RWPE2 (cell line): ENCODE results near the gene IL16.

ENCODE experiments used
- ATAC-seq: fragments of 200-7000 bp; cut with Tn5 transposase; 3 replicates; pipeline ENCODE4 v1.9.1; 2021; ENCODE audit warnings: low read depth
- DNase-seq: peaks from one replicate; pipeline ENCODE4 v3.0.0-alpha.2; 2020; ENCODE audit warnings: low spot score
- H3K27ac ChIP-seq: fragments of 450-650 bp; 2 replicates; pipeline ENCODE4 v1.5.1; 2017; ENCODE audit warnings: mild to moderate bottlenecking; ENCODE audit not compliant: poor library complexity, severe bottlenecking
- H3K27me3 ChIP-seq: fragments of 250-450 bp; sonication (Bioruptor Pico); 2 replicates; pipeline ENCODE4 v1.5.1; 2021; ENCODE audit warnings: mild to moderate bottlenecking, moderate library complexity; ENCODE audit not compliant: insufficient read depth, poor library complexity, severe bottlenecking
- H3K36me3 ChIP-seq: fragments of 250-450 bp; sonication (Bioruptor Pico); 2 replicates; pipeline ENCODE4 v1.5.1; 2020; ENCODE audit warnings: low read depth, mild to moderate bottlenecking, moderate library complexity
- H3K4me1 ChIP-seq: fragments of 250-450 bp; sonication (Bioruptor Pico); 2 replicates; pipeline ENCODE4 v1.5.1; 2021; ENCODE audit warnings: mild to moderate bottlenecking, moderate library complexity; ENCODE audit not compliant: insufficient read depth, poor library complexity, severe bottlenecking
- H3K4me3 ChIP-seq: fragments of 250-450 bp; sonication (Bioruptor Pico); 2 replicates; pipeline ENCODE4 v1.5.1; 2021; ENCODE audit warnings: mild to moderate bottlenecking, moderate library complexity; ENCODE audit not compliant: severe bottlenecking
- H3K9me3 ChIP-seq: fragments of 250-450 bp; sonication (Bioruptor Pico); 2 replicates; pipeline ENCODE4 v1.5.1; 2021; ENCODE audit warnings: mild to moderate bottlenecking, moderate library complexity; ENCODE audit not compliant: severe bottlenecking
- CTCF ChIP-seq: fragments of 450-650 bp; IDR thresholded peaks from one replicate; pipeline ENCODE4 v1.5.1; 2017; ENCODE audit warnings: mild to moderate bottlenecking, moderate library complexity; ENCODE audit not compliant: poor library complexity, severe bottlenecking

IL16 gene

DNA sequence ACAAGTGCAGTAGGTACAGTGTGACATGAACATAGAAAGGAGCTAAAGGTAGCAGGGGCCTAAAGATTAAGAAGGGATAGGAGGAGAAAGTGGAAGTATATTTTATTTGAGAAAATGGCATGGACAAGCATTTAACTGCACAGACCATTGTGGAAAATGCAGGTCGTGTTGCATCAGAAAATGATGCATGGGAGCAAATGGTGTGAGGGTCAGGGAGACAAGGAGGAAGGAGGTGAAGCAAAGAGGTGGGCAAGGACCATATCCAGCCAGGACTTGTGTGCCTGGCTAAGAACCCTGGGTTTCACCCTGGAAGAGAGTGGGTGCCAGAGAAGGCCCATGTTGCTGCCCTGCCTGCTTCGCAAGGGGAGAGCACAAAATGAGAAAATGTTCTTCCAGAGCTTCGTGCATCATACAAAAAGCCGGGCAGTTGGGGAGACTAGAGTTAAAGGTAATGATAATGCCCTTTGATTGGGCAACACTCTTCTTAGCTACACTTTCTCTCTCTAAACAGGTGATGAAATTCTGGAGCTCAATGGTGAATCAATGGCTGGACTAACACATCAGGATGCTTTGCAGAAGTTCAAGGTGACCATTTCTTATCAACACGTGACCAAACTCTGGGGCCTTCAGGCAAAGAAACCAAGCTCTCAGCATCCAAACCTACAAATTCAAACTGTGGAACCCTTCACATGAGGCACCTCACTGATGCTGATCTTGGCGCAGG, 81.8 kb downstream of the IL16 start:
- H3K4me1 ChIP-seq: peaks cover 16% of the 10 kb centered on the region
- H3K4me3 ChIP-seq: no peak overlapping the region
- H3K9me3 ChIP-seq: no peaks in the 10 kb centered on the region
- no peak for ATAC-seq
- no peaks in the 10 kb centered on the region for H3K27me3 ChIP-seq
- DNase-seq: peak; percentile 35
- no peak overlapping the region for H3K27ac ChIP-seq
- no peaks in the 10 kb centered on the region for H3K36me3 ChIP-seq
- TF ChIP-seq CTCF: no peak

- peaks cover 16% of the 10 kb centered on the region for H3K4me1 ChIP-seq
- TF ChIP-seq CTCF: no peak
- H3K27me3 ChIP-seq: no peaks in the 10 kb centered on the region
- H3K27ac ChIP-seq: no peak overlapping the region
- H3K9me3 ChIP-seq: no peaks in the 10 kb centered on the region
- H3K36me3 ChIP-seq: no peaks in the 10 kb centered on the region
- H3K4me3 ChIP-seq: no peak overlapping the region
- ATAC-seq: peak; percentile 56
- DNase-seq: peak; percentile 51
Measured at GRCh38 chr15:81279621-81280485, 83.2 kb downstream of the IL16 start.

DNA sequence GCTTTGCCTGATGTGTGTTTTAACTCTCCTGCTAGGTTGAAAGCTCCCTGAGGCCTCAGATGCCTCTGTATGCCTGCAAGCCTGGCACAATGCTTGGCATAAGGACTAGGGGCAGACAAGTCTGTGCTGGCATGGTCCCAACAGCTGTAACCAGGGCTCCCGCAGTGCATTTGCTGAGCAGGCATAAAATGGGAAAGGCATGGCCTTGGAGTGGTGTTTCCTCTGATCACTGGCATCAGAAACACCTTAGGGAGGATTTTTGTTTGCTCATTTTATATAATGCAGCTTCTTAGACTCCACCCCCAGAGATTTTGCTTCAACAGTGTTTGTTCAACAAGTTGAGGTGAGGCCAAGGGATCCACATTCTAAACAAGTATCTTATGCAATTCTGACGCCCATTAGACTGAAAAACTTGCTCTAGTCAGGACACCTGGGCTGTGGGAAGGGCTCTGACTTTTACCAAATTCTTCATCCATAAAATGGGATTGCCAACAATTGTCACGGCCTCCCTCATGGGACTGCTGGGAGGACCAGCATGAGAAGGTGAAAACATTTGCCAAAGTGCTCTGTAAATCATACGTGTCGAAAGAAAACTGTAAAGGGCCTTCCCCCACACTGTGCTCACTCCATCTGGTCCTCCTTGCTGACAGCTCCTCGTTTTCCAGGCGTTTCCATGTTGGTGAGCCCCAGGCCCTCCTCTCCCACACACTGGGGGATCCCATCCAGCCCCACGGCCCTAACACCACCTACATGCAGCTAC, 84.2 kb downstream of the IL16 start:
- Histone ChIP-seq H3K27ac (no peak overlapping the region), H3K27me3 (no peaks in the 10 kb centered on the region), H3K4me1 (peaks cover 11% of the 10 kb centered on the region), H3K36me3 (no peaks in the 10 kb centered on the region), H3K4me3 (no peak overlapping the region), H3K9me3 (no peaks in the 10 kb centered on the region)
- peak; percentile 58 for DNase-seq
- peak; percentile 59 for ATAC-seq
- TF ChIP-seq CTCF: no peak

GRCh38 chr15:81281456-81281735, 84.7 kb downstream of the IL16 start:
- ATAC-seq (no peak), DNase-seq (no peak)
- no peaks in the 10 kb centered on the region for H3K27me3 ChIP-seq
- no peaks in the 10 kb centered on the region for H3K36me3 ChIP-seq
- H3K4me3 ChIP-seq: no peak overlapping the region
- peaks cover 11% of the 10 kb centered on the region for H3K4me1 ChIP-seq
- H3K9me3 ChIP-seq: no peaks in the 10 kb centered on the region
- no peak overlapping the region for H3K27ac ChIP-seq
- TF ChIP-seq CTCF: no peak
